HL-60 (cell line): ENCODE results near the gene IFT43.

Source experiments
- DNase-seq, 2 experiments: peaks; one replicate each; pipeline ENCODE4 v3.0.0-alpha.2; 2010 to 2020; ENCODE audit warnings: low read depth in 1 of 2, low spot score in 1 of 2
- H3K27ac ChIP-seq: fragments of 250-450 bp; sonication (Bioruptor Pico); replicated peaks from 2 replicates; pipeline ENCODE4 v1.5.1; 2020; ENCODE audit warnings: mild to moderate bottlenecking, moderate library complexity
- H3K27me3 ChIP-seq: fragments of 250-450 bp; sonication (Bioruptor Pico); 2 replicates; pipeline ENCODE4 v1.5.1; 2021; ENCODE audit warnings: mild to moderate bottlenecking, moderate library complexity; ENCODE audit not compliant: insufficient read depth, poor library complexity, severe bottlenecking
- H3K4me3 ChIP-seq: replicated peaks from 2 replicates; pipeline ENCODE4 v1.5.1; 2011; ENCODE audit warnings: mild to moderate bottlenecking, control low read depth, low read length; ENCODE audit not compliant: insufficient read depth
- GABPA ChIP-seq: IDR thresholded peaks from 2 replicates; pipeline ENCODE4 v1.6.1; 2012; ENCODE audit warnings: low read depth
- POLR2AphosphoS5 ChIP-seq: IDR thresholded peaks from 2 replicates; pipeline ENCODE4 v1.6.1; 2012; ENCODE audit warnings: low read depth
- SPI1 ChIP-seq: IDR thresholded peaks from 2 replicates; pipeline ENCODE4 v1.6.1; 2012; ENCODE audit warnings: low read depth, mild to moderate bottlenecking, borderline replicate concordance
- TF ChIP-seq, protein P1 (sequence below): IDR thresholded peaks from 2 replicates; pipeline ENCODE4 v1.6.1; 2012; ENCODE audit warnings: low read depth; ENCODE audit not compliant: insufficient replicate concordance
- TF ChIP-seq, protein P2 (sequence below): IDR thresholded peaks from one replicate; pipeline ENCODE4 v1.5.1; 2011; ENCODE audit warnings: low read length, control low read depth, inconsistent platforms; ENCODE audit not compliant: insufficient read depth

The IFT43 gene

DNA sequence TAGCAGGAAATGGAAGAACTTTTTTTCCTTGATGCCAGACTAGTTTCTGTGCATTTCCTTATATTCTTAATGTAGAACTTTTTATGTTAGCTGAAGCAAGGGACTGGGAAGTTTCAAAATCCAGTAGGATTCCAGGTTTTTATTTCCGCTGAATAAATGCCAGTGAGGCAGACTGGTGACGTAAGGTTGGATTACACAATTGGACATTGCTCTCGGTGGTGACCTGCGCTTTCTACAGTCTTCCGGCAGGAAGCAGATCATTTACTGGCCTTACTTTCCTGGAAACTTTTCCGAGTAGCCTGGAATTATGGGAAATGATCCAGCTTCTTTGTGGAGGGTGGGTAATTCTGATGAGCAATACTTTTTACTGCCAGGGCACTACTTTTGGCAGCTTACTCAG, 3.6 kb downstream of the IFT43 start:
- no peak overlapping the region for H3K4me3 ChIP-seq
- H3K27me3 ChIP-seq, result no peaks in the 10 kb centered on the region
- no peak overlapping the region for H3K27ac ChIP-seq
- DNase-seq, result no peak
- TF ChIP-seq GABPA (no peak), POLR2AphosphoS5 (no peak), SPI1 (no peak)
- TF ChIP-seq, protein P1, sequence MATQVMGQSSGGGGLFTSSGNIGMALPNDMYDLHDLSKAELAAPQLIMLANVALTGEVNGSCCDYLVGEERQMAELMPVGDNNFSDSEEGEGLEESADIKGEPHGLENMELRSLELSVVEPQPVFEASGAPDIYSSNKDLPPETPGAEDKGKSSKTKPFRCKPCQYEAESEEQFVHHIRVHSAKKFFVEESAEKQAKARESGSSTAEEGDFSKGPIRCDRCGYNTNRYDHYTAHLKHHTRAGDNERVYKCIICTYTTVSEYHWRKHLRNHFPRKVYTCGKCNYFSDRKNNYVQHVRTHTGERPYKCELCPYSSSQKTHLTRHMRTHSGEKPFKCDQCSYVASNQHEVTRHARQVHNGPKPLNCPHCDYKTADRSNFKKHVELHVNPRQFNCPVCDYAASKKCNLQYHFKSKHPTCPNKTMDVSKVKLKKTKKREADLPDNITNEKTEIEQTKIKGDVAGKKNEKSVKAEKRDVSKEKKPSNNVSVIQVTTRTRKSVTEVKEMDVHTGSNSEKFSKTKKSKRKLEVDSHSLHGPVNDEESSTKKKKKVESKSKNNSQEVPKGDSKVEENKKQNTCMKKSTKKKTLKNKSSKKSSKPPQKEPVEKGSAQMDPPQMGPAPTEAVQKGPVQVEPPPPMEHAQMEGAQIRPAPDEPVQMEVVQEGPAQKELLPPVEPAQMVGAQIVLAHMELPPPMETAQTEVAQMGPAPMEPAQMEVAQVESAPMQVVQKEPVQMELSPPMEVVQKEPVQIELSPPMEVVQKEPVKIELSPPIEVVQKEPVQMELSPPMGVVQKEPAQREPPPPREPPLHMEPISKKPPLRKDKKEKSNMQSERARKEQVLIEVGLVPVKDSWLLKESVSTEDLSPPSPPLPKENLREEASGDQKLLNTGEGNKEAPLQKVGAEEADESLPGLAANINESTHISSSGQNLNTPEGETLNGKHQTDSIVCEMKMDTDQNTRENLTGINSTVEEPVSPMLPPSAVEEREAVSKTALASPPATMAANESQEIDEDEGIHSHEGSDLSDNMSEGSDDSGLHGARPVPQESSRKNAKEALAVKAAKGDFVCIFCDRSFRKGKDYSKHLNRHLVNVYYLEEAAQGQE, result no peak
- TF ChIP-seq, protein P2, sequence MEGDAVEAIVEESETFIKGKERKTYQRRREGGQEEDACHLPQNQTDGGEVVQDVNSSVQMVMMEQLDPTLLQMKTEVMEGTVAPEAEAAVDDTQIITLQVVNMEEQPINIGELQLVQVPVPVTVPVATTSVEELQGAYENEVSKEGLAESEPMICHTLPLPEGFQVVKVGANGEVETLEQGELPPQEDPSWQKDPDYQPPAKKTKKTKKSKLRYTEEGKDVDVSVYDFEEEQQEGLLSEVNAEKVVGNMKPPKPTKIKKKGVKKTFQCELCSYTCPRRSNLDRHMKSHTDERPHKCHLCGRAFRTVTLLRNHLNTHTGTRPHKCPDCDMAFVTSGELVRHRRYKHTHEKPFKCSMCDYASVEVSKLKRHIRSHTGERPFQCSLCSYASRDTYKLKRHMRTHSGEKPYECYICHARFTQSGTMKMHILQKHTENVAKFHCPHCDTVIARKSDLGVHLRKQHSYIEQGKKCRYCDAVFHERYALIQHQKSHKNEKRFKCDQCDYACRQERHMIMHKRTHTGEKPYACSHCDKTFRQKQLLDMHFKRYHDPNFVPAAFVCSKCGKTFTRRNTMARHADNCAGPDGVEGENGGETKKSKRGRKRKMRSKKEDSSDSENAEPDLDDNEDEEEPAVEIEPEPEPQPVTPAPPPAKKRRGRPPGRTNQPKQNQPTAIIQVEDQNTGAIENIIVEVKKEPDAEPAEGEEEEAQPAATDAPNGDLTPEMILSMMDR, result no peak

DNA sequence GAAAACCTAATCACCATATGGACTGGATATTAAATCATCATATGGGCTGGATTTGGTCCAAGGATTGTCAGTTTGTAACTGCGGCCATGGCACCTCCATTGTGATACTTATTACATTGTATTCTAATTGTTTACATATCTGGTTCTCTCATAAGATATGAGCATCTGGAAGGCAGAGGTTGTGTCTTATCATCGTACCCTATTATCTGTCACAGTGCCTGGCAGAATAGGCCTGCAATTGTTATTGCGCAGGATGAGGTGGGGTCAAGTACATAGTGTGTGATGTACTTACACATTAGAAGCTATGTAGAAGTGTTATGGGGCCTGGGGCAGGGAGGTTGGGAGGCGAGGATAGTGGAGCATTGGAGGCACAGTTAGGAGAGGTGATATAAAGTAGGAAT, 4.7 kb downstream of the IFT43 start:
- Histone ChIP-seq H3K4me3 (no peak overlapping the region), H3K27me3 (no peaks in the 10 kb centered on the region), H3K27ac (no peak overlapping the region)
- DNase-seq, result no peak
- TF ChIP-seq SPI1 (no peak), POLR2AphosphoS5 (no peak), GABPA (no peak)
- TF ChIP-seq, protein P2, result no peak
- TF ChIP-seq, protein P1, result no peak

DNA sequence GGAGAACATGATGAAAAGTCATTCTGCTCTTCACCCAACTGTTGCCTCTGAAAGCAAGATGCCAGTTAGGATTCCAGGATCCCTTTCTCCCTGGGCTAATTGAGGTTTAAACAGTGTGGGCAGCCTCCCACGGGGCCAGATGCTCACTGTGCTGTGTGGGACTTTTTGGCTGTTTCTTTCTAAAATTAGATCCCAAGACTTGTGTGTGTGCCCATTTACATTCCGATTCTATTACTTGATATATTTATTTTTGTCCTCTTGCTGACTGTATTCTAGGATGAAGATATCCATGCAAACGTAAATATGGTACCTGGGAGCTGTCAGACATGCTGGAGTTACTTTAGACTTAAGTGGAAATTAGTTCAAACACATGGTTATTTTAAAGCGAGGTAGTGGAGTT, 6.2 kb downstream of the IFT43 start:
- DNase-seq, result no peak
- TF ChIP-seq, protein P1, result no peak
- TF ChIP-seq, protein P2, result no peak
- no peak overlapping the region for H3K4me3 ChIP-seq
- no peak overlapping the region for H3K27ac ChIP-seq
- no peaks in the 10 kb centered on the region for H3K27me3 ChIP-seq
